Tongue (tissue), 2 donors: ENCODE results near the gene TACC3. TPM values are rescaled to one million over a fixed set of nuclear protein-coding genes. Genes with fewer than 3 reads are reported as not detected.

Experiments
- DNase-seq: peaks from one replicate; pipeline ENCODE4 v3.0.0-alpha.2; 2015
- total RNA-seq: library from RNA; depleted of rRNA; stranded (reverse); fragments of >200 nt; gene quantifications from one replicate; pipeline ENCODE4 v1.2.3, GENCODE V29; 2014

The TACC3 gene
- total RNA-seq, 1 donor from 2014 or later, result 17.2 TPM

DNA sequence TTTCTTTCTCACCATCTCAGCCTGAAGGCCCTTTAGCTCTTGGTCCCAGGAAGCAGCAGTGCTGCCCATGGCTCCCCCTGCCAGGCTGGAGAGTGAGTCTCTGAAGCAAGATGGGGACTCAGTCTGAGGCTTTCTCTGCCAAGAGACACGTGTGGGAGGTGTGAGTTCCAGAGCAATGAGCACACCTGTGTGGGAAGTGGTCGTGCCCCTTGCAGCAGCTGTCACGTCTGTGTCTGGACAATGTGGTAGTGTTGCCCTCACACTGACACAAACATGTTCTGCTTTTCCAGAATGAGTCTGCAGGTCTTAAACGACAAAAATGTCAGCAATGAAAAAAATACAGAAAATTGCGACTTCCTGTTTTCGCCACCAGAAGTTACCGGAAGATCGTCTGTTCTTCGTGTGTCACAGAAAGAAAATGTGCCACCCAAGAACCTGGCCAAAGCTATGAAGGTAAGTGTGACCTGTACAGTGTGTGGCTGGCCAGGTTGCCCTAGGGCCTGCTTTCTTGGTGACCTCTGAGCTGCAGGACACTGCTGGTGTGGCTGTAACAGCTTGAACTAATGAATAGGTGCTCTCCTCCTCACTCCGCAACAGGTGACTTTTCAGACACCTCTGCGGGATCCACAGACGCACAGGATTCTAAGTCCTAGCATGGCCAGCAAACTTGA lies 1.9 kb downstream of the TACC3 start:
- DNase-seq, result no peak

DNA sequence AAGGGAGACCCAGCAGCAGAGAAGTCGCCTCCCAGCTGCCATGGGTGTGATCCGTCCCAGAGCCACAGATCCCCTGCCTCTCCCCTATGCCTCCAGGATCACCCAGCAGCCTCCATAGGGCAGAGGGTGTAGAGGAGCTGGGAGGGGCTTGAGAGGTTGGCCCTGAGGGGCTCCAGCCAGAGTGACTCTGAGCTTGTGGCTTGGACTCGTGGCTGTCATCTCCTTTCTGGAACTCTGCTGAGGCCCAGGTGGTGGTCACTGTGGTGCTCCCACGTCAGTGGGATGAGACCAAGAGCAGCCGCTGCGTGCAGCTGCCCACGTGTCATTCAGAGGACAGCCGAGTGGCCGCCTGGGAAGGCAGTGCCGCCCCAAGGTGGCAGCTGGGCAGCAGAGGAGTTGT lies 4.2 kb downstream of the TACC3 start:
- DNase-seq, result no peak

DNA sequence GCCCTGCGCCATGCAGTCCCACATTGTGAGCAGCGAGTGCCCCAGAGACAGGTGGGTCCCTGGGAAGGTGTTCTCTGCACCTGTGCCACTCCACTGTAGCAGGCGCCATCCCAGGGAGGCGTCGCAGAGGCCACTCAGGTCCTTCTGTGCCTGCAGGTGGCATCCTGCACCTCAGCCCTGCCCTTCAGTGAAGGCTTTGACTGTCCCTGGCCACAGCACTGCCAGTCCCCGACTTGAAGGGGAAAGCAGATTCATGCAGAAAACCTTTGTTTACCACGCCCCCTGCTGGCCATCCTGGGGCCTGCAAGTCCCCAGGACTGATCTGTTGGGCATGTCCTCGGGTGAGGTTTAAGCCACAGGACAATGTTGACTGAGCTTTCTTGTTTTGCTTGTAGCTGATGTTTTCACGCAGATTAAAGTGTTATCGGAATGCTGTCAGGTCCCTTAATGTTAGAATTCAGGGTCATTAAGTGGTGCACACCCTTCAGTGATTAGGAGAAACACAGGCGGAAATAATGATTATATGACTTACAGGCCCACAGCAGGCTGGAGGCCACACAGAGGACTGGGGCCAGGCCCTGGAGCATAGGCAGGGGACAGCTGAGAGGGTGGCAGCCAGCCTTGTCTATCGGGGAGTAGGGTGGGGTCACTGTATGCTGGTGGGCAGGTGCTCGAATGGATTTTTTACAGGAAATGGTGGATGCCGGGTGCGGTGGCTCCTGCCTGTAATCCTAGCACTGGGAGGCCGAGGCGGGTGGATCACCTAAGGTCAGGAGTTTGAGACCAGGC lies 5.0 kb downstream of the TACC3 start:
- DNase-seq, result peak; percentile 93

DNA sequence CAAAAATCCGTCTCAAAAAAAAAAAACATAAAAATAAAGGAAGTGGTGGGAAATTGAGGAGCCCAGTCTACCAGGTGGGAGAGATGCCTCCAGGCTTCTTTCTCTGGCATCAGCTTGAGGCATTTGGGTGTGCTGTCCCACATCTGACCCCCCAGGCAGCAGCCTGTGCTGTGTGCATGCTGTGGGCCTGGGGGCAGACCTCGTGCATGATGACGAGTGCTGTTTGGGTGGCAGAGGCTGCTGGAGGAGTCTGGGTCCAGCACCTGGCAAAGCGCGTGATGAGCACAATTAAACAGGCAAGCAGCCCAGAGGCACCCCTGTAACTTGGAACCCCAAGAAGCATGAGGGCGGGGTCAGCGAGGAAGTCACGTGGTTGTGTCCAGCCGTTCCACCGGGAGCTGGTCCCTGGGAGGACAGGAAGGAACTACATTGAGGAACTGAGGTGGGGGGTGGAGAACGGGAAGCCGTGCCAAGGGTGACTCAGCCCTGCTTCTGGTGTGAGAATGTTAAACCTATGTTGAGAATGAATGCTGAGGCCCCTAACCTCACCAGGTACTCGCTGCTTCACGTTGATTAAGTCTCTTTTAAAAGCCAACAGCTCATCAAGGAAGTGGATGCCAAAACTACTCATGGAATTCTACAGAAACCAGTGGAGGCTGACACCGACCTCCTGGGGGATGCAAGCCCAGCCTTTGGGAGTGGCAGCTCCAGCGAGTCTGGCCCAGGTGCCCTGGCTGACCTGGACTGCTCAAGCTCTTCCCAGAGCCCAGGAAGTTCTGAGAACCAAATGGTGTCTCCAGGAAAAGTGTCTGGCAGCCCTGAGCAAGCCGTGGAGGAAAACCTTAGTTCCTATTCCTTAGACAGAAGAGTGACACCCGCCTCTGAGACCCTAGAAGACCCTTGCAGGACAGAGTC lies 6.1 kb downstream of the TACC3 start:
- DNase-seq, result no peak

DNA sequence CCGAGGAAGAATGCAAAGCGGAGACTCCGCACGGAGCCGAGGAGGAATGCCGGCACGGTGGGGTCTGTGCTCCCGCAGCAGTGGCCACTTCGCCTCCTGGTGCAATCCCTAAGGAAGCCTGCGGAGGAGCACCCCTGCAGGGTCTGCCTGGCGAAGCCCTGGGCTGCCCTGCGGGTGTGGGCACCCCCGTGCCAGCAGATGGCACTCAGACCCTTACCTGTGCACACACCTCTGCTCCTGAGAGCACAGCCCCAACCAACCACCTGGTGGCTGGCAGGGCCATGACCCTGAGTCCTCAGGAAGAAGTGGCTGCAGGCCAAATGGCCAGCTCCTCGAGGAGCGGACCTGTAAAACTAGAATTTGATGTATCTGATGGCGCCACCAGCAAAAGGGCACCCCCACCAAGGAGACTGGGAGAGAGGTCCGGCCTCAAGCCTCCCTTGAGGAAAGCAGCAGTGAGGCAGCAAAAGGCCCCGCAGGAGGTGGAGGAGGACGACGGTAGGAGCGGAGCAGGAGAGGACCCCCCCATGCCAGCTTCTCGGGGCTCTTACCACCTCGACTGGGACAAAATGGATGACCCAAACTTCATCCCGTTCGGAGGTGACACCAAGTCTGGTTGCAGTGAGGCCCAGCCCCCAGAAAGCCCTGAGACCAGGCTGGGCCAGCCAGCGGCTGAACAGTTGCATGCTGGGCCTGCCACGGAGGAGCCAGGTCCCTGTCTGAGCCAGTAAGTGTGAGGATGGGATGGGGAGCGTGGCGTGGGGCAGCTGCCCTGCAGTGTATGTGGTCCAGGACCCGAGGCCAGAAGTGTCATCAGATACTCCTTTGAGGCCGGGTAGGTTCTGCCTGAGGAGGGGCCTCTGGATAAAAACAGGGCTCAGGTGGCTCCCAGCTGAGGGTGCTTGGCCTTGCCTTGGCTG lies 7.0 kb downstream of the TACC3 start:
- DNase-seq, result no peak

DNA sequence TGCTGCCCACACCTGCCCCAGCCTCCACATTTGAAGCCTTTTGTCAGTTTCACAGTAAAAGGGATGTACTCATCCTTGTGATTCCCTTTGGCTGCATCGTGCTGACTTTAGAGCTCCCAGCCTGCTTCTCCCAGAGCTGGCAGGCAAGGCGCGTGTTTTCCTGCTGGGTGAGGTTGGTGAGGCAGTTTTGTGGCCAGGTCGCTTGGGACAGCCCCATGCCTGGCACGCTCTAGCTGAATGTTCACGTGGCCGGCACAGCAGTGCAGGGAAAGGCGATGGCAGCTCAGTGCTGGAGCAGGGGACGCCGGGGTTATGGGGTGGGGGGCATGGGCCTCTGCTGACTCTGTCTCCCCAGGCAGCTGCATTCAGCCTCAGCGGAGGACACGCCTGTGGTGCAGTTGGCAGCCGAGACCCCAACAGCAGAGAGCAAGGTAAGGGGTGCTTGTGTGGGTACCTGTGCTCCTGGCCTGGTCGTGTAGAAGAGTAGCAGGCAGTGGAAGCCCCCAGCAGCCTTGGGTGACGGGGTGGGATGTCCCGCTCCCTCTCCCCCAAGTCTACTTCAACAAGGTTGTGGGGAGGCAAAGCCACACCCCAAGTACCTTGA lies 9.3 kb downstream of the TACC3 start:
- DNase-seq, result no peak

DNA sequence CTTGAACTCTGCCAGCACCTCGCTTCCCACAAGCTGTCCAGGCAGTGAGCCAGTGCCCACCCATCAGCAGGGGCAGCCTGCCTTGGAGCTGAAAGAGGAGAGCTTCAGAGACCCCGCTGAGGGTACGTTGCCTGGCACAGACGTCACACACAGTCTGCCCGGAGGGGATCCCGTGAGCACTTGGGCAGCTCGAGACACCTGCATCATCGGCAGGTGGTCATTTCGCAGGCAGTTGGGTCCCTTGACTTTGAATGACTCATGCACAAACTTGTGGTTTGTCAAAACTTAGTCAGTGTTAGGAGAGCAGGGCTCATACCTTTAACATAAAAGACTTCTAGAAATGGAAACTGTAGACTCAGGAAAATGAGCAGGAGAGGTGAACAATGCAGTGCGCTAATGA lies 9.9 kb downstream of the TACC3 start:
- DNase-seq, result no peak

DNA sequence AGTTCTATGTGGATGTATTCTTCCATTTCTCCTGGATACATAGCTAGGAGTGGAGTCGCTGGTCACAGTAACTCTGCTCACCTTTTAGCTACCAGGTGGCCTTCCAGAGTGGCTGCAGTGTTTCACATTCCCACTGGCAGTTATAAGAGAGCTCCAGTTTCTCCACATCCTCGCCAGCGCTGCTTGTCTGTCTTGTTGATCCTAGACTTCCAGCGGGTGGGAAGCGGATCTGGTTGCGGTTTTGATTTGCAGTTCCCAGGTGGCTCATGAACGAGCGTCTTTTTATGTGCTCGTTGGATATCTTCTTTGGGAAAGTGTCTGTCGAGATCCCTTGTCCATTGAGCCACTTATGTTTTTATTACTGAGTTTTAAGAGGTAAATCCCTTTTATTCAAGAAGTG lies 11.6 kb downstream of the TACC3 start:
- no peak for DNase-seq

DNA sequence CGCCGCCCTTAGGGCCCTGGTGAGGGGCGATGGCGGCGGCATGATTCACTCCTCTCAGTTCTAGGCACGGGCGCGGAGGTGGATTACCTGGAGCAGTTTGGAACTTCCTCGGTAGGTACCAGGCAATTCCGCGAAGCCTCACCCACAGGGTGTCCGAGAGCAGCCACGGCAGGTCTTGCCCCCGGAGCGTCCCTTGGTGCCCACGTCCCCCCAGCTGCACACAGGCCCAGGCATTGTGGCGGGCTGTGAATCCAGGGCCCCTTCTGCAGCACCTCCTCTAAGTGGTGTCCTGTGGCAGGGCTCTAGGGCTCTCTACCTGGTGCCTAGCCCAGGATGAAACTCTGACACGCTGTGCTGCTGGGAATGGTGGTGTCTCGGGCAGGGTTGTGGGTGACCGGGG lies 13.9 kb downstream of the TACC3 start:
- no peak for DNase-seq

DNA sequence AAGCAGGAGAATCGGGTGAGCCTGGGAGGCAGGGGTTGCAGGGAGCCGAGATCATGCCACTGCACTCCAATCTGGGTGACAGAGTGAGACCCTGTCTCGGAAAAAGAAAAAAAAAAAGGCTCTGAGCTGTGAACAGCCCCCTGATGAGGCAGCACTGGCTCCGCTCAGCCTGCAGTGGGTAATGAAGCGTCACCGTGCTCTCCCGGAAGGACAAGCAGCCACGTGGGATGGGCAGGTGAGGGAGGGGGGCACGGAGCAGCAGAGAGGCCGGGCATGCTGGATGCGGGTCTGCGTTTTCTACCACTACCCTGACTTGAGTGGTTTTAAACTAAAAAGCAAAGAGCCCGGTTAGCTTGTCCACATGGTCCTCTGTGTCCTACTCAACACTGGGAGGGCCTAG lies 15.5 kb downstream of the TACC3 start:
- no peak for DNase-seq

DNA sequence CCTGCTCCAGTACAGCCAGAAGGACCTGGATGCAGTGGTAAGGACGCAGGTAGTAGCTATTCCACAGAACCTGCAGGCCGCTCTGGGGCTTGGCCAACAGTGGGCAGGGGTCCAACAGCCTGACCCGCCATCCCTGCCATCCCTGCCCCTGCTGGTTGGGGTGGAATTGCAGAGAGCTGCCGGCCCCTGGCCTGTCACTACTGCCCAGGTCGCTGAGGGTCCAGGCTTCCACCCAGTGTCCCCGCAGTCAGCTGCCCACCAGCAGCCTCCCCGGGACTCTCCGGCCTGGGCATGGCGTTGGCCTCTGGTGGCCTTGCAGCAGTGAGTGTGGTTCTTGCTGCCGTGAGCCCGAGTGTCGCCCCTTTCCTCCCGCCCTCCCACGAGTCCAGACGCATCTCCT lies 16.3 kb downstream of the TACC3 start:
- no peak for DNase-seq

DNA sequence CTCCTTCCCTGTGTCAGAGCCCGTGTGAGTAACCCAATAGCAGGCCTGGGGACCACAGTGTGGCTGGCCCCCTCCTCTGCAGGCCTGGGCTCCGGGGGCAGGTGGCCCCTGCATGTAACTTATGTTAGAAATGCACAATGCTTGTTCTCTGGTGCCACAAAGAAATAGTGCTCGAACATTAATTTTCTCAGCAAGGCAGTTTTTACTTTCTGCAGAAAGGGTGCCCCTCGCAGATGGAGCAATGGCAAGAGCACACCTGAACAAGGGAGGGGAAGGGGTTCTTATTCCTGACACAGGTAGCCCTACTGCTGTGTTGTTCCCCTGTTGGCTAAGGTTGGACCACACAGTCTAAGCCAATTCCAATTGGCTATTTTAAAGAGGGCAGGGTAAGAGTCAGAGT lies 17.1 kb downstream of the TACC3 start:
- no peak for DNase-seq

DNA sequence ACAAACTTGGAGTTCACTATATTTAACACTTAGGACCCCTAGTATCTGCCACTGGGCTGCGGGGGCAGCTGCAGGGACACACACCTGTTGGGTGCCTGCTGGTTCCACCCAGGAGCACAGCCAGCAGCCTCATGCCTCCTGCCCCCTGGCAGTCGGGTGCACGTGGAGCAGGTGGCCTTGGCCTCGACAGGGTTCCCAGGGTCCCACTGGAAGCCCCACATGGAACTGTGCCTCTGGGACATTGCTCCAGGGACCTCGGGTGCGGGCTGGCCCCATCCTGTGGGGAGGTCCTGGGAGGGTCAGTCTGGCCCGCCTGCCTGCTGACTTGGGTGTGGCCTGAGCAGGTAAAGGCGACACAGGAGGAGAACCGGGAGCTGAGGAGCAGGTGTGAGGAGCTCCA lies 18.0 kb downstream of the TACC3 start:
- DNase-seq, result no peak

DNA sequence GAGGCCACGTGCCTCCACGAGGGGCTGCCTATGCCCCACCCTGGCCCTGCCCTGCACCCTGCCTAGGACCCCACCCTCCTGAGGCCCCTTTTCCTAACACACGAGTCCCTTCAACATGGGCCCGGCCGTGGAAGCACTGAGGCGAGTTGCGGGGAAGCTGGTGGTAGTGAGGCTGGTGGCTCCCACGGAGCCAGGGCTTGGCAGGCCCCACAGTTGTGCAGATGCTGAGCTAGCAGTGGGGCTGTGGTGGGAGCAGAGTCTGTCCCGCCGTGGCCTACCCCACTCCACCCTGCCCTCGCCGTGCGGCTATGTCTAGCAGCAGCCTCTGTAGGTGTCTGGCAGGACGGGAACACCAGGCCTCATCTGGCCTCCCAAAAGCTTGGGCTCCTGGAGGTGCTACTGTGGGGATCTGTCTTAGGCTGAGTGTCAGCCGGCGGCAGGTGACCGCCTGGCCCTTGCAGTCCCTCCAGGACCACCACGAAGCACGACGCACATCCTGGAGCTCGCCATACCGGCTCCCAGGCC lies 18.8 kb downstream of the TACC3 start:
- no peak for DNase-seq

DNA sequence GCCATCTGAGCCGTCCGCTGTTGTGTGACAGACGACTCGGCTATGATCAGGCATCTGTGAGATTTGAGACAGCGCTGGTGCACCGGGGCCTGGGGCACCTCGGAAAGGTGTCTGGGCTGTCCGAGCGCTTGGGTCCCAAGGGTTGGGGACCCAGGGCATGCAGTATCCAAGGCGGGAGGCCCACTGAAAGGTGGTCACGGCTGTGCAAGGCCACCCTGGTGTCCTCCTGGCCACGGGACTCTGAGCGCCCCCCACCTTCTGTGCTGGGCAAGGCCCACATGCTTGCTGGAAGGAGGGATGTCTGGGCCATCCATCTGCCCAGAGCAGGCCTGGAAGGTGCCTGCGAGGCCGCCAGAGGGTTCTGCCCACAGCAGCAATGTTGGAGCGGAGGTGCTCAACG lies 19.9 kb downstream of the TACC3 start:
- no peak for DNase-seq

DNA sequence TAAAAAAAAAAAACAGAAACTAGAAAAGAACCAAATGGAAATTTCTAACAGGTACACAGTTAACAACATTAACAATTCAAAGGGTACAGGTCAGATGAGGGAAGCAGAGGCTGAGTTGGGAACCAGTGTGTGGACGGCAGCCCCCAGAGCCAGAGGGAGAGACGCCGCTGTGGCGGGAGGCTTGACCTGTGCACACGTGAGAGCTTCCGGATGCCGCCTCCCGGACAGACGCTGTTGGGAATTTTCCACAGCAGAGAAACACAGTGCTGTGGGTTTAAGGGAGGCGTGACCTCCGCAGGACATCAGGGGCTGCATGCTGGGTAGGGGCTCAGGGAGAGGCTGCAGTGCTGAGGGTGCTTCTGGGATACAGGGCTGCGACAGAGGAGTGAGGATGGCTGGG lies 22.2 kb downstream of the TACC3 start:
- DNase-seq, result no peak

DNA sequence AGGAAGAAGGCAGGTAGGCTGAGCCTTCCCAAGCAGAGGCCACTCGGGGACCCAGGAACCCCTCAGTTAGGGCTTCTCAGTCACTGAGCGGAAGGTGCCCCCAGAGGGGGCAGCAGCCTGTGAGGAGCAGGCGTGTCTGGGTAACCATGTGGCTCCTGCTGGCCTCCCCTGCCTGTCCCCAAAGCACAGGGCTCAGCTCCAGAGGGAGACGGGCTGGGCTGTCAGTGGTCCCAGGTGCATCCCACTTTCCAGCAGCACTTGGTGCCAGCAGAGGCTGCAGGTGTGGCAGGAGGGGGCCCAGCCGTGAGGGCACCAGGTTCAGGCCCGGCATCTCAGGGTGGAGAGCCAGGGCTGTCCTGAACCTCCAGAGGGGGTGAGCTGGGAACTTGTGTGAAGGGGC lies 22.7 kb downstream of the TACC3 start:
- DNase-seq, result no peak

DNA sequence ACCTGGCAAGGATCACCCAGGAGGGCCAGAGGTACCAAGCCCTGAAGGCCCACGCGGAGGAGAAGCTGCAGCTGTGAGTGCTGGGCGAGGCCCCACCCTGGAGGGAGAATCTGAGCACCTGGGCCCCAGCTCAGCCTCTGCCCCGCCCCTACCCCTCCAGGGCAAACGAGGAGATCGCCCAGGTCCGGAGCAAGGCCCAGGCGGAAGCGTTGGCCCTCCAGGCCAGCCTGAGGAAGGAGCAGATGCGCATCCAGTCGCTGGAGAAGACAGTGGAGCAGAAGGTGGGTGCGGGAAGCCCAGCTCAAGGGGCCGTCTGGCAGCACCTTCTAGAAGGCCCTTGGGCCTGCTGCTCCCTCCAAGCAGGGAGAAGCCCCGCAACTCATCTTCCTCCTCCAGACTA lies 23.2 kb downstream of the TACC3 start:
- DNase-seq, result no peak

DNA sequence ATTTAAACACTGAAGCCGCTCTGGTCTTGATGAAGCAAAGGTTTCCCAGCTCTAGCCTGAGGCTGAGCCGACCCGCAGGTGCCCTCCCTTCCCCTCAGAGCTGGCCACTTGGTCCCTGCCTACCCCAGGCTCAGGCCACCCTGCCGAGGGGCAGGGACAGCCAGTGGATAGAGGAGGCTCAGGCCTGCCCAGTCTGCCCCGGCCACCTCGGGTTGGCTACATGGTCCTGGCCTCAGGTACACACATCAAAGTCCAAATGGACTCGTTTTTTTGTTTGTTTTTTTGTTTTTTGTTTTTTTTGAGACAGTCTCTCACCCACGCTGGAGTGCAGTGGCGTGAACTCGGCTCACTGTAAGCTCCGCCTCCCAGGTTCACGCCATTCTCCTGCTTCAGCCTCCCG lies 23.8 kb downstream of the TACC3 start:
- no peak for DNase-seq

DNA sequence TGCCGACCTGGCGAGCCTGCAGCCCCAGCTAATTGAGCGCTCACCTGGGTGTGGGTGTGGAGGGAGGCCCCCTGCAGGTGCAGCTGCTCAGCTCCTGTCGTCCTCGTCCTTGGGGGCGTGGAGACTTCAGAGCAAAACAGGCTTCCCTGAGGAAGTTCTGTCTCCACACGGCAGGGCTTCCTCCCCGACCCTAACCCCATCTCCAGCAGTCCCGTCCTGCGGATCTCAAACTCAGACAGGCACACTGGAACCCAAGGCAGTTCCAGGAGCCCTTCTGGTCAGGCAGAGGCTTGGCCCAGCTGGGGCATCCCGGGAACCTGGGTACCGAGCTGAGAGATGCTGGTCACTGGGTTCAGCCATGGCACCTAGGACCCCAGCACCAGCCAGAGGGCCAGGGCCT lies 24.4 kb downstream of the TACC3 start:
- no peak for DNase-seq

DNA sequence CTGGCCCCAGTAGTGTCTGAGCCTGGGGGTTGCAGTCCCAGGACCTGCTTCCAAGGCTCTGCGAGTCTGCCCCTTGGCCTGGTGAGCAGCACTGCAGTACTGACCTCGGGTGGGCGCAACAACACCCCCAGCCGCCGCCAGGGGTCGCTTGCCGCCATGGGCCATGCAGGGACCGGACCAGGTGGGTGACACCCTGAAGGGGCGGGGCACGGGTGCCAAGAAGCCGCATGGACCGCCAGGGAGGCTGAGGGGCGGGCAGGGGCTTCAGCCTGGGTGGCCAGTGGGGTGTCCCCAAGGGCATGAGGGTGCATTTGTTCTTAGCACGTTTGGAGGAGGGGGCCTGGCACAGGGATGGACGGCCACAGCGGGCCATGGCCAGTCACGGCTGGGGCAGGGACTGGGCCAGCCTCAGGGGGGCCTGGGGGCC lies 25.0 kb downstream of the TACC3 start:
- peak; percentile 79 for DNase-seq
